GM18861 (cell line): ENCODE results near the gene BCAT1.
"Not testable (repeated sequence)": the region's sequence is repeated elsewhere in the genome, so short reads cannot be mapped to it uniquely, and the experiment has no call there.

Experiments used
- ATAC-seq: cut with Tn5 transposase; IDR thresholded peaks from one replicate; pipeline ENCODE4 v1.9.1; 2021; ENCODE audit not compliant: unreplicated experiment

The BCAT1 gene

DNA sequence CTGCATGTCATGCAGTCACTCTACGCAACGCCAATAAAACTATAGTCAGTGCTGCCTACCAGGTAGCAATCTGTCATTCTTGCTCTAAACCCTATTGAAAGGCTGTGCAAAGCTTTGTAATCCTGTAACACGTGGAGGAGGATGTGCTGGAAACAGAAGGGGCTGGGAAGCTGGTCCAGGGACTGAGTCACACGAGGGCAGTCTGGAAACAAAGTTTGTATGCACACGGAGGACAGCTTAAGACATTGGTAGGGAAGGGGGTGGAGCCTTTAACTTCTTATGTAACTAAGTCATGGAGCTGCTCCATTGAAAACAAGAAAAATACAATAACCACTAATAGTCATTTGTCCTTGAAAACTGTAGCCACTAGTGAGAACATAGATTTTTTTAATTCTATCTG lies 128.0 kb downstream of the BCAT1 start:
- no peak for ATAC-seq

- ATAC-seq = no peak
Measured at GRCh38 chr12:24818351-24818750, 130.6 kb downstream of the BCAT1 start.

GRCh38 chr12:24815114-24815423 lies 133.8 kb downstream of the BCAT1 start:
- ATAC-seq = peak; percentile 39

DNA sequence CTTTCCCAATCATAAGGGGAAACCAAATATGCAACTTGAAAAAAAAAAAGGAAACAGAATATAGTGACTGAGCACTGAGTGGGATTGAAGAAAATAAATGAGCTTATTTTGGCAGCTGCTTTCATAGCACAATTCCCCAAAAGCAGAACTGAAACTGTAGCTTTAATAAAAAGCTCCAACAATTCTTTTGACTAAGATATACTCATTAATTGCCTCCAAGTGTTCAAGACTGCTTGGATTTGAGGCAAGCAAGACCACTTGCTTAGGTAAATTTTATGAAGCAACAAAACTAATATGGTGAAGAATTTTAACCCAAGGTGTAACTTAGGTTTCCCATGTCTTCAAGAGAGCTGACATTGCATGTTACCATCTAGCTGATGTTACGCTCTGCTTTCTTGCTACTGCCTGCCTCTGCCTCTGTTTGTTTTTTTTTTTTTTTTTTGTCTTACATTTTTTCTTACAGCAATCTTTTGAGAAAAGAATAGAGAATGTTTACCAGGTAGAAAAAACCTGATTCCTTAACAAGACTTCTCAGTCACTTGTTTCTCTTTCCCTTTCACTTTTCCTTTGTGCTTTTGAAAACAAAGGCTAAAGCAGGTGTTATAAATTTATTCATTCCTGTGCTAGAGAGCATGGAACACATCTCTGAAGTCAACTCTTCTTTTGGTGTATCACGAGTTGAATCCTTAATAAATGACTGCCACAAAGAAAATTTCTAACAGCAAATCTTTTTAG lies 134.4 kb downstream of the BCAT1 start:
- ATAC-seq = peak; percentile 69

DNA sequence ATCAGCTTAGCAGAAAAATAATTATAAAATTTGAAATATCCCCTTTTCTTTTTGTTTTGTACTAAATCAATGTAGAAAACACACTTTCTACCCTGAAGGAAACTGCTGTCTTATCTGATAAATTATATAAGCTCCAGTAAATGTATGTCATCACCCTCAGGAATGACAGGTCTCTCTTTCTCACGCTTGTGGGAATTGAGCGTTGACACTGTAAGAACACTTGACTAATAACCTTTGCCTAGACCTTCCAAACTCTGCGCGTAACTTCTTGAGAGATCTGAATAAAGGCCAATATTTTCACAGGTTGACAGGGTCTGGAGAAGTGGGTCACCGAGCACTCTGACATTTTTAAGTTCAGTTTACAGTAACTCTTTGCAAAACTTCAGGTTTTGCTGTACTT lies 138.5 kb downstream of the BCAT1 start:
- no peak for ATAC-seq

DNA sequence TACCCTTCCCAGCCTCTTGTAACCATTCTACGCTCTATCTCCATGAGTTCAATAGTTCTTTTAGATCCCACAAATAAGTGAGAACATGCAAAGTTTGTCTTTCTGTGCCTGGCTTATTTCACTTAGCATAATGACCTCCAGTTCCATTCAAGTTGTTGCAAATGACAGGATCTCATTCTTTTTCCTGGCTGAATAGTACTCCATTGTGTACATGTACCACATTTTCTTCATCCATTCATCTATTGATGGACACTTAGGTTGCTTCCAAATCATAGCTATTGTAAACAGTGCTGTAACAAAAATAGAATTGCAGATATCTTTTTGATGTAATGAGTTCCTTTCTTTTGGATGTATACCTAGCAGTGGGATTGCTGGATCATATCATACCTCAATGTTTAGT lies 139.6 kb downstream of the BCAT1 start:
- ATAC-seq = not testable (repeated sequence)

DNA sequence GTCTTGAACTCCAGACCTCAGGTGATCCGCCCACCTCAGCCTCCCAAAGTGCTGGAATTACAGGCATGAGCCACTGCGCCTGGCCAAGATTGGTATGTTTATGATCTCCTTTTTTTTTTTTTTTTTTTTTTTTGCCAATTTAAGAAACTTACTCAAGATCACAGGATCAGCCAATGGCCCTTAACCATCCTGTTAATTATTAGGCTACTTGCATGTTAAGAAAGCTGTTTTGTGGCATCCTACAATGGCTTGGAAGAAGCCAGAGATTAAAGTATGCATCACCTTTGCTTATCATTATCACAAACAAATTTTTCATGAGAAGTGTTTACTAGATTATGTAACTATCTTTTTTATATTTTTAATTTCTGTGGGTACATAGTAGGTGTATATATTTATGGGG lies 140.2 kb downstream of the BCAT1 start:
- ATAC-seq = no peak

DNA sequence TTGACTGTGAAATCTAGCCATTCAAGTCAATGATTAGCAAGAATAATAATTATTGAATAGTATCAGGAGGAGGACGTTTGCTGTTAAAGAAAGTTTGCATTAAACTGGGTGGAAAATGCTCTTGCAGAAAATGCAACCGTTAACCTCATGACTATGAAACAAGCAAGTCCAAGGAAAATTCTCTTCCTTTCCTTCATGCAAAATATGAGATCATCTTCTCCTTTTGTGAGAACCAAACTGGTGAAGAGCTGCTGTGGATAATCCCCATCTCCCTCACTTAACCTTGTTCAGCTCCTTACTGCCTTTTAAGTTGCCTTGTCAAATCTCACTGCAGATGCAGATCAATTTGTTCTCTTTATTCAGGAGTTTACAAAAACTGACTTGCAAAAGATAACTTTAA lies 142.5 kb downstream of the BCAT1 start:
- no peak for ATAC-seq

DNA sequence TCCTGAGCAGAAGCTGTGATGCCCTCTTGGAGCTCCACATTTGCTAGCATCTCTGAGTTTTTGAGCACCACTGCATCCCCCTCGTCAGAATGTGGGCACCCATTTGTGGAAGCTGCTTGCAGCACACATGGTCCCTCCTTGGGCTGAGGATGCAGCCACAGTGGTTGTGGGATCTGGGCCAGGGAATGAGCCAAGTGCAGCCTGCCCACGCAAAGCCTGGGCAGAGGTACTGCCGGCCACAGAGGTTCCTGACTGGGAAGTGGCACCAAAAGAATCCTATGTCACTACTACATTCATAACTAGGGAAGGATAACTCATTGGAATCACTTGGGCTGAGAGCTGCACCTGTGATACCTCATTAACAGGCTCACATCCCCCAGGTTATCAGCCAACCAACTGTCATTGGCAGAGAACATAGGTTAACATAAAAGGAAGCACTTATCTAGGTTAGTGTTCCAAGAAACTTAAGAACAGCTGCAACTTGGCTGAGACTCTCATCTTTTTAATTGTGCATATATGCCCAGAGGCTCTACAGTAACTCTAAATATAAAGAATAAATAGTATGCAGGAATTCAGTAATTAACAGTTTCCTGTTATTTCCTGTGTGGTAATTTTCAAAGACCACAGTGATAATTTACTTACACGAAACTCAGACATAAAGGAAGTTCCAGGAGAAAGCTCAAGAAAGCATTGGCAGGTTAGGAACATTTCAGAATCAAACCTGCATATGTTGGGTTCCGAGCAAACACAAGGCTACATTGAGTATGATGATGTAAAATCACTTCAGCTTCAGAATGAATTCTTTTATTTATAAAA lies 145.3 kb downstream of the BCAT1 start:
- no peak for ATAC-seq

GRCh38 chr12:24798335-24798734 lies 150.6 kb downstream of the BCAT1 start:
- peak; percentile 89 for ATAC-seq

DNA sequence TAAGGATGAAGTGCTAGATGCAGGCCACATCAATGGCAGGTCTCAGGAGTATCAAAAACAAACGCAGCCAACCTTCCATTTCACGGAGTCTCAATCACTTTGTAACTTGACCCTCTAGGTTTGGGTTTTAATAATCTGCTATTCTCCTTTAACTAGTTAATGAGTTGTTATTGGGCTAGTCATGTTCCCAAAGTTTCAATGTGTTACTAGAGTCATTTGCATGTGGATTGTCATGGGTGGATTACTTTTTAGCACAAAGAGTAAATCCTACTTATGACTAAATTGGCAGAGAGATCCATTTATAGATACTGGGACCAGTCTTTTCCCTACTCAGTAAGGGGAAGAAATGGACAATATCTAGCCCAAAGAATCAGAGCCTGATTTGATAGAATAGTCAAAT lies 151.0 kb downstream of the BCAT1 start:
- ATAC-seq = peak; percentile 20

- no peak for ATAC-seq
Measured at GRCh38 chr12:24796876-24797275, 152.0 kb downstream of the BCAT1 start.

- peak; percentile 36 for ATAC-seq
Measured at GRCh38 chr12:24795699-24796347, 153.1 kb downstream of the BCAT1 start.

DNA sequence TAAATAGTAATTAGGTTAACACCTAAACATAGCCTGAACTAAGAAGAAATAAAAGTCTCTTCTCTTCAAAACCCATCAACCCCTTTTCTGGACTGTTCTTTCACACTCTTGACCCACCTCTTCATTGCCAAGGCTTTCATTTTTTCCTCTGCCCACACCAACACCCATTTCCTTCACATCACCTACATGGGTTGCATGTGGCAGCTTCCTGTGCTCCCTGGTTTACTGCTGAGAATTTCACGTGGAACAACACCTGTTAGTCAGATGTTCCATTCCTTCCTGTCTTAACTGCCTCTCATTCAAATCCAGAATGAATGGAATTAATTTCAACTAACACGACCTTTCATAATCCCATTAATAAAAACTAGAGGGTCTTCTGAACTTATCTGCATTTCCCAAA lies 157.3 kb downstream of the BCAT1 start:
- no peak for ATAC-seq

DNA sequence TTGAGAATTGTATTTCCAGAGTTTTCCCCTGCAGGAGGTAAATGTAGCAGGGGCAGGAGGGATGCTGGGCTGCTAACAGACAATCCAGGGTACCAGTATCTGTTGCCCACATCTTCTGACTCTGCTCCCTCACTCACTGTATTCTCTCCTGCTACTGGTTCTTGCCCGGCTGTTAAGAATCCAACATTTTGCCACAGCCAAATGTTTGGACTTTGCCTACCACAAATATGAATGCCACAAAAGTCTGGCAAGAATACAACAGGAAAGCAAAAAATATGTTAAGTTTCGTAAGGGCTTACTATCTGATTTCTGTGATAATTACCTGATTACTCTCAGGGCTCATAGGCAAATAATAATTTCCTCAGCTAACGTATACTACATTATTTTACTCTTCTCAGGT lies 160.0 kb downstream of the BCAT1 start:
- ATAC-seq = no peak

DNA sequence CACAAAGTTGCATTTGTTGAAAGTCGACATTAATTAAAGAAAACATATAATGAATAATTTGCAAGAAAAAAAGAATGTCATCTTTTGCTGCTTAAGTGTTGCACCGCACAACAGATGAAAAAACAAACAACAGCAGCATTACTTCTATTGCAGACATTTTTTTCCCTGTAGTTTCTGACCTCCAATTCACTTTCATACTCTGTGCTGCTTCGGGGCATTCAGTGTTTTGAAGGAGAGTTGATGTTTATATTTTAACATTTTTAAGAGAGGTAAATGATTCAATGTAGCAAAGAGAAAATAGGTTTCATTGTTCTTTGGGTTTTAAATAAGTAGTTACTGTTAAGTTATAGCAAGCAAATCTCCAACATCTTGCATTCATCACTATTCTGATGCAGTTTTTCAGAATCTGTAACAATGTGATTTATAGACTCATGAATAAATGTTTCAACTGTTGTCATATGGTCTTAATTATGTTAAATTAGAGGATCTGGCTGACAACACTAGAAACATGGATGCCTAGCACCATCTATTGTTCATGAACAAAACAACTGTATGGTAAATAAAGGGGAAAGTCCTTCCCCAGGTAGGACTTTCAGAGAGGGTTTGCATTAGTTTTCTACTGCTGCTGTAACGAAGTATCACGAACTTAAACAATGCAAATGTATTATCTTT lies 168.1 kb downstream of the BCAT1 start:
- no peak for ATAC-seq

DNA sequence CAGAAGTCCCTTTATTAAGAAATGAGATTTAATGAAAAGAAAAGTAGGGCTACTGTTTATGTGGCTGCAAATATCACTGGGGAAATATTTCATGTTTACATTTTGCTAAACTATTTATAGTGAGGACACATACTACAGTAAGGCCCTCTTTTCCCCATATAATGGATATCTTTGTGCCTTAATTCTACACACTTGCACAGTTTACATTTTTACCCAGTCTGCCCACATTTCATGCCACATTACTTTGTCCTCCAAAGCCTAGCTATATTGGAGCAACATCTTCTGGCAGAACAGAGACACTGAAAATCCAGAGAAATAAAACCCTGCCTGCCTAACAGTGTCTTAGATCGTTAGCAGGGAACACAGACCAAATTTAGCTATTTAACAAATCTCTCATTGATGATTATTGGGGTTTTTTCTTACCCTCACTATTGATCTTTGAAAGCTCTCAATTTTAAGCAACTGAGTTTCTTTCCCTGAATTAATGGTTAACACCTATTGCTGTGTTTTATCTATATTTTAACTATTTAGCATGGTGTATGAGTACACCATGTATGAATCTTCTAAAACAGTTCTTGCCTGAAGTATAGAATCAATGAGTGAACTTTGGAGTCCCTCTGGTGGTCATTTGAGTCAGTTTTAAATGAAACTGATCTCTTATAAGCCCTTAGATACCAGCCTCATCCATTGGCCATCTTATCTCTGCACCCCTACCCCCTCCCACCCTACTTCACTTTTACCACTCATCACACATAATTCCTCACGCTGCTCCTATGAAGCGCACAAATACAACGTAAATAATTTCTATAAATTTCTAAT lies 170.2 kb downstream of the BCAT1 start:
- ATAC-seq = peak; percentile 67

GRCh38 chr12:24777359-24777758 lies 171.5 kb downstream of the BCAT1 start:
- ATAC-seq = no peak

DNA sequence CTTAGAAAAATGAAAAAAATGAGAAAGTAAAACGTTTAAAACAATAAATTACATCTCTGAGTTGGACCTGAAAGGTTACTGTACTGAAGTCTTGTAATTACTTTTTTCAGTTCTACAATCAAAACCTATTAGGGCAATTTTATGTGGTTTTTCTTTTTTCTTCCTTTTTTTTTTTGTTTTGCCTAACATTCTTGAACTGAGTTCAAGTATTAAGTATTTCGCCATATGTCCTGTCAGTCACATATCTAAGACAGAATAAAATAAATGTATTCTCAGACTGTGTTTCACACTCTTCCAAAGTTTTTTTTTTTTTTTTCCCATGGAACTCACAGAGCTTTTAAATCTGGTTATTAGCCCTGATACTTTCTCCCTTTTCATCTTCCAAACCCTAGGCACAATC lies 172.0 kb downstream of the BCAT1 start:
- ATAC-seq = no peak

DNA sequence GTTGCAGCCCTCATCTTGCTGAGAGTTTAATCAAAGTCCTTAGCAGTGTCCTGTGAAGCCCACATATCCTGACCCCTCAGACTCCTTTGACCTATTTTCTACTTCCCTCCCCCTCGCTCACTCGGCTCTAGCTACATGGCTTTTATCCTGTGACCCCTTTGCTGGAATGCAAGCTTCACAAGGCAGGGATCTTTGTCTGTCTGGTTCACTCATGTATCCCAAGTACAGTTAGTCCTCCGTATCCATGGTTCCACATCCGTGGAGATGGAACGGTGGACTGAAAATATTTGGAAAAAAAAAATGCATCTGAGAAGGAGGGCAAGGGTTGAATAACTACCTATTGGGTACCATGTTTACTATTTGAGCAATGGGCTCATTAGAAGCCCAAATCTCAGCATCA lies 173.8 kb downstream of the BCAT1 start:
- no peak for ATAC-seq

GRCh38 chr12:24773996-24774395 lies 174.9 kb downstream of the BCAT1 start:
- no peak for ATAC-seq
